Psoas muscle (tissue), 8 donors: Measurements from ENCODE around the gene CACNG7. TPM values are rescaled to one million over a fixed set of nuclear protein-coding genes. Genes with fewer than 3 reads are reported as not detected.
"Not testable (repeated sequence)": the region's sequence is repeated elsewhere in the genome, so short reads cannot be mapped to it uniquely, and the experiment has no call there.

Source experiments
- ATAC-seq, 4 donors: fragments of 200-7000 bp; cut with Tn5 transposase; one replicate each; pipeline ENCODE4 v1.9.1; 2020; ENCODE audit warnings: moderate library complexity in 3 of 4, mild to moderate bottlenecking in 2 of 4
- DNase-seq, 2 donors: peaks; one replicate each; pipeline ENCODE4 v3.0.0-alpha.2; 2020
- H3K27ac ChIP-seq: fragments of 200-600 bp; one replicate; pipeline ENCODE4 v1.8.0; 2022
- H3K27me3 ChIP-seq, 3 donors: fragments of 200-600 bp in 1 of 3; one replicate each; pipeline versions ENCODE4 v1.6.1 to v1.8.0; 2013 to 2022; ENCODE audit warnings: low read length in 2 of 3, mild to moderate bottlenecking in 2 of 3, moderate library complexity in 1 of 3; ENCODE audit not compliant: insufficient read depth in 3 of 3
- H3K36me3 ChIP-seq, 2 donors: fragments of 200-600 bp in 1 of 2; one replicate each; pipeline versions ENCODE4 v1.6.1 to v1.8.0; 2013 to 2022; ENCODE audit warnings: low read depth in 1 of 2, mild to moderate bottlenecking in 1 of 2, moderate library complexity in 1 of 2; ENCODE audit not compliant: insufficient read depth in 1 of 2
- H3K4me1 ChIP-seq: fragments of 200-600 bp; one replicate; pipeline ENCODE4 v1.8.0; 2022
- H3K4me3 ChIP-seq: fragments of 200-600 bp; one replicate; pipeline ENCODE4 v1.8.0; 2022; ENCODE audit warnings: mild to moderate bottlenecking
- H3K9me3 ChIP-seq: fragments of 200-600 bp; one replicate; pipeline ENCODE4 v1.8.0; 2022
- CTCF ChIP-seq: fragments of 200-600 bp; IDR thresholded peaks from one replicate; pipeline ENCODE4 v1.8.0; 2022; ENCODE audit warnings: antibody characterized with exemption
- WGBS, 3 donors: extraction: QIAGEN DNeasy Blood & Tissue Kit; methylation state at CpG; one replicate each; pipeline versions ENCODE4 v1.1.6 to v1.1.7; 2013; 5-methylcytosine and 5-hydroxymethylcytosine counted together
- intact Hi-C, 2 donors: fragments of 100-400 bp; cut with DNase I; formaldehyde crosslinking; loops; one replicate each; pipeline versions ENCODE4 v1.11.0 to v1.14.2; 2022
- polyA plus RNA-seq, 3 donors: library from polyadenylated mRNA; stranded (reverse); fragments of 200-250 nt; gene quantifications; one replicate each; pipeline ENCODE4 v1.2.3, GENCODE V29; 2013
- total RNA-seq, 4 donors: library from RNA; stranded (reverse); fragmentation: NEBNext Ultra II Directional in 2 of 4; extraction: Animal tissue kit (Norgen Biotek cat#: 25700) in 2 of 4; gene quantifications; one replicate each; pipeline versions ENCODE4 v1.2.1 to v1.2.4, GENCODE V29; 2021 to 2023
- donor health status: healthy with polysubstance abuse.
- donor health status: DM: no; HTN: no; CAD: no; lungs with moderate emphysema.
- donor health status: Bipolar disorder and iron deficiency.
- donor health status: healthy.
- donor health status: DM: yes; HTN: yes; CAD: no.
- donor health status: DM: no; HTN: no; CAD: no.
- donor health status: DM: no; HTN: no; CAD: no.
- donor health status: DM: yes; HTN: yes; CAD: no.

The CACNG7 gene
- total and polyA plus RNA-seq, 7 donors: 0.05 TPM; not detected in 6

GRCh38 chr19:53866865-53867224, 42.2 kb upstream of the CACNG7 start:
- DNase-seq (peak in 1 of 2 donors; percentile 56), ATAC-seq (no peak)
- 10 to 22% (median 15%) methylated on average over 14 of the region's 14 CpGs for WGBS, 3 donors
- H3K36me3 ChIP-seq: no peaks in the 10 kb centered on the region
- H3K9me3 ChIP-seq: no peaks in the 10 kb centered on the region
- no peaks in the 10 kb centered on the region for H3K4me1 ChIP-seq
- no peak for TF ChIP-seq CTCF
- intact Hi-C loops: no loop called here
- peak overlapping the region; percentile 63 for H3K27ac ChIP-seq
- H3K27me3 ChIP-seq: peaks cover 0 to 32% (median 1%) of the 10 kb centered on the region in 3 donors
- peak overlapping the region; percentile 73 for H3K4me3 ChIP-seq

GRCh38 chr19:53867225-53868090, 41.6 kb upstream of the CACNG7 start, which contains the start of gene MYADM:
Gene MYADM (plus strand): TSS chr19:53867883. CDS start chr19:53873530, 5,647 bp downstream.
- 1 to 4% (median 2%) methylated on average over 24 to 37 of the region's 37 CpGs for WGBS, 3 donors
- DNase-seq (peak; percentile 98), ATAC-seq (peak; percentile 77 to 86 (median 84))
- Histone ChIP-seq H3K27ac (peak within 1 kb of the TSS; percentile 80), H3K9me3 (no peaks in the 10 kb centered on the region), H3K4me3 (peak within 1 kb of the TSS; percentile 73), H3K27me3 (peaks cover 0 to 32% (median 1%) of the 10 kb centered on the region in 3 donors), H3K4me1 (no peaks in the 10 kb centered on the region), H3K36me3 (no peaks in the 10 kb centered on the region)
- intact Hi-C loops: no loop called here
- TF ChIP-seq CTCF: no peak

- H3K4me3 ChIP-seq: peak overlapping the region; percentile 73
- no peaks in the 10 kb centered on the region for H3K4me1 ChIP-seq
- DNase-seq (peak; percentile 68 to 81), ATAC-seq (peak in 3 of 4 donors; percentile 23 to 38 (median 31))
- peaks cover 0 to 32% (median 1%) of the 10 kb centered on the region in 3 donors for H3K27me3 ChIP-seq
- intact Hi-C loops: no loop called here
- no peaks in the 10 kb centered on the region for H3K36me3 ChIP-seq
- 0% methylated on average over 20 to 35 of the region's 37 CpGs for WGBS, 3 donors
- no peak for TF ChIP-seq CTCF
- H3K27ac ChIP-seq: peak overlapping the region; percentile 80
- H3K9me3 ChIP-seq: no peaks in the 10 kb centered on the region
These were observed 40.8 kb upstream of the CACNG7 start for GRCh38 chr19:53868091-53868891.

GRCh38 chr19:53868892-53869804, 39.9 kb upstream of the CACNG7 start:
- Histone ChIP-seq H3K27ac (peak overlapping the region; percentile 80), H3K36me3 (peaks cover 0 to 8% of the 10 kb centered on the region in 2 donors), H3K4me3 (peak overlapping the region; percentile 73), H3K9me3 (no peaks in the 10 kb centered on the region), H3K27me3 (peaks cover 0 to 32% (median 1%) of the 10 kb centered on the region in 3 donors), H3K4me1 (no peaks in the 10 kb centered on the region)
- peak; percentile 89 to 93 for DNase-seq
- peak; percentile 23 for TF ChIP-seq CTCF
- ATAC-seq: peak; percentile 51 to 60 (median 57)
- intact Hi-C loops: no loop called here
- 0 to 2% (median 1%) methylated on average over 40 to 75 of the region's 75 CpGs for WGBS, 3 donors

GRCh38 chr19:53869805-53870484, 39.1 kb upstream of the CACNG7 start:
- peaks cover 0 to 12% of the 10 kb centered on the region in 2 donors for H3K36me3 ChIP-seq
- peak overlapping the region; percentile 80 for H3K27ac ChIP-seq
- peak overlapping the region; percentile 73 for H3K4me3 ChIP-seq
- peak in 1 of 2 donors; percentile 56 for DNase-seq
- H3K27me3 ChIP-seq: peaks cover 0 to 32% (median 1%) of the 10 kb centered on the region in 3 donors
- H3K4me1 ChIP-seq, ATAC-seq, H3K9me3 ChIP-seq, intact Hi-C loops: not testable (repeated sequence)
- WGBS, 3 donors: 5 to 14% (median 12%) methylated on average over 18 to 24 of the region's 24 CpGs
